GM21529 (cell line): Measurements from ENCODE around the gene MYH14.
"Not testable (repeated sequence)": the region's sequence is repeated elsewhere in the genome, so short reads cannot be mapped to it uniquely, and the experiment has no call there.

Source experiments
- ATAC-seq: cut with Tn5 transposase; IDR thresholded peaks from one replicate; pipeline ENCODE4 v1.9.1; 2021; ENCODE audit not compliant: unreplicated experiment

The MYH14 gene

DNA sequence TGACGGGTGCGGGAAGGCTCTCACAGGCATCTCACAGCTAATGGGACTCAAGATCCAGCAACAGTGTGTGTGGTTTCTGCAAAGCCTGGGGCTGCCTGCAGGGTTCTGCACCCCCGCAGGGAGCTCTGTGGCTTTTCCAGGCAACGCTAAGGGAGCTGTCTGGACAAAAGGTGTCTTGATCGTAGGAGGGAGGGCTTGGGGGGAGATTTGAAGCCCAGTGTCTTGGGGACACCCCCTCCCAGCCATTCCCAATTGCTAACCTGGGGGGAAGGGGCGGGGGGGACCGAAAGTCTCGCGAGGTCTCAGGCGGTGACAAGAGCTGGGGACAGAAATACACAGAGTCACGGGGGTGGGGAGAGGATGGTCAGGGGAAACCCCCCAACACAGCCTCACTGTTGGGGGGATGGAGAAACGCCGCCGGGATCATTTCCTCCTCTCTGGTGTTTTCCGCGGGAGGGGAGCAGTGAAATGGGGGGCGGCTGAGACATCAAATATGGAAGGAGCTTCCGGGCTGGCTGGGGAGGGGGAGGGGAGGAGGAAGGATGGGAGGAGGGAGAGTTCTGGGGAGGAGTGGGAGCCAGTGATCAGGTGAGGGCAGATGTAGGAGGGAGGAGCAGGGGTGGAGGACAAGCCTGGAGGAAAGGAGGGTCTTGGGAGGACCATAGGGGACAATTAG lies 112.5 kb downstream of the MYH14 start:
- ATAC-seq: no peak

- no peak for ATAC-seq
Measured at GRCh38 chr19:50317115-50317514, 113.7 kb downstream of the MYH14 start.

GRCh38 chr19:50318438-50318837 lies 115.0 kb downstream of the MYH14 start:
- ATAC-seq: no peak

DNA sequence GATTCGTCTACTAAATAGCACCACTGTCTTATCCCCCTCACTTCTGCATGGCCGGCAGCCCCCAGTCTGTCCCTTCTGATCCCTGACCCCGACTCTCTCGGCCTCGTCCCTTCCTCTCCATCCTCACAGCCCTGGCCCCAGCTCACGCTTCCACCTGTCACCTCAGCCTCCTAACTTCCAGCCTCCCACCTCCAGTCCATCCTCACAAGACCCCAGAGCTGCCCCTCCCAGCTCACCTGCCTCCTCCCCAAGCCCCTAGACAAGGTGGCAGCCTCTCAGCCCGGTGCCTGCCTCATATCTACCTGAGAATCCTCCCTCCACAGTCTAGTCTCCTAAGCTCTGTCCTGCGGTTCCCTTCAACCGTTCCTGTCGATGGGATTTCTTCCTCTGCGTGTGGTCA lies 115.7 kb downstream of the MYH14 start:
- ATAC-seq: no peak

DNA sequence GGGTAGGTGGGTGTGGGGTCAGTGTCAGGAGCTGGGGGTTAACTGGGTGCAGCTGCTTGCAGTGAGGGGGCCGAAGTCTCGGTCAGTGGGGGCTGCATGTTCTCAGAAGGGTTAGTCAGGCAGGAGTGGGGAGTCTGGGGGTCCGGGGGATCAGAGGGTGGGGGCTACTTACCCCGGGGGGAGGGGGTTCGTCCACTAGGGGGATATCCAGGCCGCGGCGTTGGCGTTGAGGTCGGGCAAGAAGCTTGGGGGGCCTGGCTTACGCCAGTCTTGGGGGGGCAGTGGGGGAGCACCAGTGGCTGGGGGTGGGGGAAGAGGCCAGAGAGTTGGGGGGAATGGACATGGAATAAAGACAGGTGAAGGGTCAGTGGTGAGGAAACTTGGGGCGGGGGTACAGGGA lies 116.6 kb downstream of the MYH14 start:
- no peak for ATAC-seq

- ATAC-seq: no peak
Measured at GRCh38 chr19:50320596-50320995, 117.2 kb downstream of the MYH14 start.

DNA sequence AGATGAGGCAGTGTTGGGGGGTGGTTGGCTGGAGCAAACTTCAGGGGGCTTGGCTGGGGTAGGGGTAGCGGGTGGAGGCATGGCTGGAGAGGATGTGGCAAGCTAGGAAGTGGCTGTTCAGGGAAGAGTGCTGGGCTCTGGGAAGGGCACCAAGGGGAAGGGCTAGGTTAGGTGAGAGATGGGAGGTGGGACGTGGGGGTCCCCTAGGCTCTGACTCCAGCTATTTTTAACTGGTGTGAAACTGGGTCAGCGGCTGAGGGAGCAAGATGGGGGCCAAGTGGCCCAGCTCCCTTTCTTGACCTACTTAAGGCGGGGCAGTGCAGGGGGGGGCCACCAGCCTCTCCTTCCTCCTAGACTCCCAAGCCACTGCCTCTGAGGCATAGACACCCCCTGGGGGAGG lies 118.4 kb downstream of the MYH14 start:
- no peak for ATAC-seq

DNA sequence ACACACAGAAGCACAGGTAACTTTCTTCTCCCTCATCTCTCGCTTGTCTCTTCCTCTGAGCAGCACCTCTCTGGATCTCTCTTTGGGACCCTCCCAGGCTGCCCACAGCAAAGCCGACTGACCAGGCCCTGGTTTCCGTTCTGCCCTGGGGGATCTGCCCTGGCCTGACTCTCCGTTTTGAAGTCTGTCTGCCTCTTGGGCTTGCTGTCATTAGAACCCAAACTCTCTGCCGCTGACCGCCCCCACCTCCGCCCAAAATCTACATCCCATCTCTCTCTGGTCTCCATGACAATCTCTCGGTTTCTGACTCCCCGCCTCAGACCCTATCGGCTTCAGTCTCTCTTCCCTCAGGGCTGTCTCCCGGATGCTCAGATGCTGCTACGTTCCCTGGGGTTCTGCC lies 118.8 kb downstream of the MYH14 start:
- no peak for ATAC-seq

DNA sequence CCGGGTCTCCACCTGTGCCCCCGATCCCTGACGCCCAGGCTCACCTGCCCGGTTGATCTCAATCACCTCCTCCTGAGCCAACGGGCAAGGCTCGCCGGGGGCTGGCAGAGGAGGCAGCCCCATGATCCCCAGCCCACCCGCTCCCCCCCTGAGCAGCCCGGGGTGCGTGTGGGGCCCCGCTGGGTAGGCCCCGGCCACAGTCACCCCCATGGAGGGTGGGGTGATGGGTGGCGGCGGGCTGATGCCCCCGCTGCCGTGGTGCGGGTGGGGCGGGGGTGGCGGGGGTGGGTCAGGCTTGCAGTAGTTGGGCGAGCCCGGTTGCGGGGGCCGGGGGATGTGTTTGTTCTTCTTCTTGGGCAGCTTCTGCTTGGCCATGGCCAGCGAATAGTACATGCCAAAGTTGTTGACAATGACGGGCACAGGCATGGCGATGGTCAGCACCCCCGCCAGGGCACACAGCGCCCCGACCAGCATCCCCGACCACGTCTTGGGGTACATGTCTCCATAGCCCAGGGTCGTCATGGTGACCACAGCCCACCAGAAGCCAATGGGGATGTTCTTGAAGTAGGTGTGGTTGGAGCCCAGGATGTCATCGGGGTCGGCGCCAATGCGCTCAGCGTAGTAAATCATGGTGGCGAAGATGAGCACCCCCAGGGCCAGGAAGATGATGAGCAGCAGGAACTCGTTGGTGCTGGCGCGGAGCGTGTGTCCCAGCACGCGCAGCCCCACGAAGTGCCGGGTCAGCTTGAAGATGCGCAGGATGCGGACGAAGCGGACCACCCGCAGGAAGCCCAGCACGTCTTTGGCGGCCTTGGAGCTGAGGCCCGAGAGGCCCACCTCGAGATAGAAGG lies 119.7 kb downstream of the MYH14 start:
- no peak for ATAC-seq

GRCh38 chr19:50323782-50324133 lies 120.3 kb downstream of the MYH14 start:
- ATAC-seq: no peak

- ATAC-seq: no peak
Measured at GRCh38 chr19:50324331-50324730, 120.9 kb downstream of the MYH14 start.

DNA sequence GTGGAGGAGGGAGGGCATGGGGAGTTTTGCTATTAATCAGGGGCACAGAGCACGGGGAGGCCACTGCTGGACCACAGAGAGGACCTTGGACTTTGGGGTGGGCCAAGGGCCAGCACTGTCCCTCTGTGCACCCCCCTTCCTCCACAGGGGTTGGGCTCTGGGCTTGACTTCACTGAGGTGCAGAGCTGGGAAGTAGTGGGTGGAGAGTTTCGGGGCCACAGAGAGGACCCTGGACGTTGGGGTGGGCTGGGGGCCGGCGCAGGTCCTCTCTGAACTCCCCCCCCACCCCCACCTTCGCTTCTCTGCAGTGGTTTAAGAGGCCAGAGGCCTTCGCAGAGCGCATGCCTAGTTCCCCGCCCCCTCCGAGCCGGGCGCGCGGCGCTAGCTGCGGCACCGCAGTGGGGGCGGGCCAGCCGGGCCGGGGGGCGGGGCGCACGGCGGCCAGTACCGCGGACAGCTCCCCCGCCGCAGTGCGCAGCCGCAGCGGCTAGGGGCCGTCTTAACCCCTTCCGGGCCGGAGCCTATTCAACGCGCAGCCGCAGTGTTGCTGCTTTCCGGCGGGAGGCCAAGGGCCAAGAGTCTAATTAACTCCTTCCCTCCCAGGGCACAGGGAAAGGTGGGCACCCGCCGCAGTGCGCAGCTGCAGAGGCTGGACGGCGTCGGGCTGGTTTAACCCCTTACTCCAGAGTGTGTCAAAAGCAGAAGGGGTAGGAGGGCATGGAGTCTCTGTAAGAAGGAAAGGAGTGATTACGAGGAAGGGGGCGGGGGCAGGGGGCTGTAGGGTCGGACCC lies 122.1 kb downstream of the MYH14 start:
- ATAC-seq: no peak

DNA sequence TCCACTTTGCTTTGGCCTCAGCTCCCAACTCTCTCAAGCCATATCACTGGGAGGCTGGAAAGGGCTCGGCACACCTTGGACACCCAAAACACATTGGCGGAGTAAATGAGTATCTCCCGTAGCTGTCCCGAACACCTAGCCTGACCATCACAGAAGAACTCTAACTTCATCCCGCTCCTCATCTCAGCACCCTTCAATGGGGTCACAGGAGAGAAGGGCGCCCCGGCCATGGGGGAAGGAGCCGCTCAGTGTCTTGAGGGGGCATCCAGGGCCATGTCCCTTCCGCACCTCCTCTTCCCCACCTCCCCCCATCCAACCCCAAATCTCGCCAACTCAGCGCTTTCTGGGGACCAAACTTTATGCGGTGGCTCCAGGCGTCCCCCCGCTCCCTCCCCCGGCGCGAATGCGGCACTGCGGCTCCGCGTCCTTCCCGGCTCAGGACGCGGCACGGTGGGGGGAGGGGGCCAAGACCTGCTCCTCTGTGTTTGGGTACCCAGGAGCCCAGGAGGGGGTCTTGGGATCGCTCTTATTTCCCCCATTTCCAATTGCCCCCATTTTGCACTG lies 122.8 kb downstream of the MYH14 start:
- no peak for ATAC-seq

- no peak for ATAC-seq
Measured at GRCh38 chr19:50327013-50327412, 123.6 kb downstream of the MYH14 start.

DNA sequence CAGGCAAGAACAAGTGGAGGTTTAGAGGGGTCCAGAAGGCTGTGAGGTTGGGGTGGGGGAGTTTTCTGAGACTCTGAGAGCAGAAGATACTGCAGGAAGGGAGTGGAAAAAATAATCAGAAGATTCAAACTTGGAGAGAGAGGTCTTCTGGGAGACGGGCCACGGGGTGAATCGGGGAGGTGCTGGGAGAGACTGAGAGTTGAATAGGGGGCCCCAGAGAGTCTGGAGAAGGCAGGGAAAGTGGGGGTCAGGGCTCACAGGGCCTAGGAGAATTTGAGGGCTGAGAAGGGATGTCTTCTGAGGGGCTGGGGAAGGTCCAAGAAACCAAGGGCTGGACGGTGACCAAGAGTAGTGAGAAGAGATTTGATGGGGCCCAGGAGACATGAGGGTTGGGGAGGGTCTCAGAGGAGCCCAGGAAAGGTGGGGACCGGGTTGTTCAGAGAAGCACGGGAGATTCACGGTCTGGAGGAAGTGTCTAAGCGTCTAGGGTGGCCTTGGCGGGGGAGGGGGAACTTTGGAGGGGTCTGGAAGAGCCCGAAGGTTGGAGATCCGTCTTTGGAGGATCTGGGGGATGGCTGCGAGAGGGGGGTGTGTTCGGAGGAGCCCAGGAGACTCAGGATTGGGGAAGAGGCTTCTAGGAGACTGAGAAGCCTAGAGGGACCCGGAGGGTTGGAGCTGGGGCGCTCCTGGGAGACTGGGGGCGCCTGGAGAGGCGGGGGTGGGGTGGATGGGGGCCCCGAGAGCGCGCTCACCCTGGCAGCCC lies 124.2 kb downstream of the MYH14 start:
- no peak for ATAC-seq

DNA sequence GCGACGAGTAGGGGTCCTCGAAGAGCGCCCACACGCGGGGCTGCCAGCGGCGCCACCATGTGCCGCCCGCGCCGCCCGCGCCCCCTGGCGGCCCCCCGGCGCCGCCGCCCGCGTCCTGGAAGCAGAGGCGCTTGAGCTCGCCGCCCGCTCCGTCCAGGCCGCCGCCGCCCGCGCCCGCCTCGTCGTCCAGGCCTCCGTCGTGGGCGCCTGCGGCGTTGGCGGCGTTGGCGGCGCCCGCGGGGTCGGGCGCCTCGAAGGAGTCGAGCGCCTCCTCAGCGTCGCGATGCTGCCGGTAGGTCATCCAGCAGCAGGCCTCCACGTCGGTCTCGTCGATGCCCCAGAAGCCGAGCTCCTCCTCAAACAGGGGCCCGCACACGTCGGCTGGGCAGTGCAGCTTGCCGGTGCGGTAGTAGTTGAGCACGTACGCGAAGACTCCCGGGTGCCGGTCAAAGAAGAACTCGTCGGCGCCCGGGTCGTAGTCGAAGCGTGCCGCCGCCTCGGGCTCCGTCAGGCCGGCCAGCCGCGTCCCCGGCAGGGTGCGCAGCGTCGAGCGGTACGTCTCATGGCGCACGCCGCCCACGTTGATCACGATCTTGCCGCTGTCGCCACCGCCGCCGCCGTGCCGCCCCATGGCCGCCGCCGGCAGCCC lies 124.9 kb downstream of the MYH14 start:
- no peak for ATAC-seq

DNA sequence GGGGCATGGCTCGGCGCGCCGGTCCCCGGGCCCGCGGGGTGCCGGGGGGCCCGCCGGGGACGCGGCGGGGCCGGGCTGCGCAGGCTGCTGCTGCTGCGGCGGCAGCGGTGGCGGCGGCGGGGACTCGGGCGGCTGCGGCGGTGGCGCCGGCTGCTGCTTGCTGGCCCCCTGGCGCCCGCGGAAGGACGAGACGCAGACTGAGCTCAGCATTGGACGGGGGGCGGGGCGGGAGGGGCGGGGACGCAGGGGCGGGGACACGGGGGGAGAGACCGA lies 125.4 kb downstream of the MYH14 start:
- ATAC-seq: peak; percentile 10

DNA sequence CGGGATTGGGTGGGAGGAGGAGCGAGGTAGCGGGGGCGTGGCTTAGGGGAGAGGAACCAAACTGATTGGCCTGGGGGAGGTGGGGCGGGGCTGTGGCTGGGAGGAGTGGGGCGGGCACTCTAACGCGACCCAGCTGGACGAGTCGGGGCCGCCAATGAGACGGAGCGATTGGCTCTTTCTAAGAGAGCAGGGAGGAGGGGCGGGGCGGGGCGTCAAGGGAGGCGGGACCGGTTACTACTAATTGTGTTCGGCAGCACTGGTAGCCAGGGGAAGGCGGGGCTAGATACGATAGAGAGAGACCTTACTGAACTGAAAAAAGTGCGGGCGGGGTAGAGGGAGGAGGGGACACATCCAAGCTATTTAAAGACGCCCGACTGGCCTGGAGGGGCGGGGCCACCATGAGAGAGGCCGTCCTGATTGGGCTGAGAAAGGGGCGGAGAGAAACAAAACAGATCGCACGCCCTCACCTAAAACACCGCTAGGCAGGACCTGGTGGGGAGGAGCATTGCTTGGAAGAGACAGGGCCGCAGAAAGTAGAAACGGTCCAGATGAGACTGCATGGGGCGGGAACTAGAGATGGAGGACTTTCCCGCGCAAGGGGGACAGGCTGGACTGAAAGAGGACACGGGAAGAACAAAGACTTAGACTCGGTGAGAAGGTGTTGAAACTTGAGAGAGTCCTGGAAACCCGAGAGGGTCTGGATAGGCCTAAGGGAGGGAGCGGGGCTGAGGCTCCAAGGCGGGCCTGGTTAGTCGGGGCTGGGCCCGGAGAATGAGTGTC lies 125.9 kb downstream of the MYH14 start, which contains the start of gene KCNC3:
Gene KCNC3, minus strand, starts transcription at position 232 of the 780 bp plus-strand sequence. CDS start 295 bp downstream, outside the sequence.
- peak; percentile 53 for ATAC-seq

DNA sequence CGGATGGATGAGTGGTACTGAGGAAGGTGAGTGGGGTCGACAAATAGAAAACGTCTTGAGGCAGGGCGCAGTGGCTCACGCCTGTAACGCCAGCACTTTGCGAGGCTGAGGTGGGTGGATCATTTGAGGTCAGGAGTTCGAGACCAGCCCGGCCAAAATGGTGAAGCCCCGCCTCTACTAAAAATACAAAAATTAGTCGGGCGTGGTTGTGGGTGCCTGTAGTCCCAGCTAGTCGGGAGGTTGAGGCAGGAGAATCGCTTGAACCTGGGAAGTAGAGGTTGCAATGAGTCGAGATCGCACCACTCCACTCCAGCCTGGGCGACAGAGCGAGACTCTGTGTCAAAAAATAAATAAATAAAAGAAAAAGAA lies 126.5 kb downstream of the MYH14 start:
- ATAC-seq: not testable (repeated sequence)
